Stimulated activated naive CD8-positive, alpha-beta T cell treated with anti-CD3 and anti-CD28 coated beads, Interleukin-15, amount 100 ng/mL, for 72 hours (primary cell): Measurements from ENCODE around the gene MYT1.
"Not testable (repeated sequence)": the region's sequence is repeated elsewhere in the genome, so short reads cannot be mapped to it uniquely, and the experiment has no call there.

Experiments used
- ATAC-seq: fragments of 150-1000 bp; cut with Tn5 transposase; 2 replicates; pipeline ENCODE4 v1.10.0; 2021; ENCODE audit warnings: mild to moderate bottlenecking, moderate library complexity
- DNase-seq, 2 donors: peaks; one replicate each; pipeline ENCODE4 v3.0.0; 2021 to 2022
- H3K27ac Mint-ChIP-seq, 2 donors: one replicate each; pipeline ENCODE4 v1.8.0; 2022; ENCODE audit warnings: mild to moderate bottlenecking in 2 of 2, mixed read lengths in 2 of 2, moderate library complexity in 2 of 2
- H3K27me3 Mint-ChIP-seq: one replicate; pipeline ENCODE4 v1.8.0; 2022; ENCODE audit warnings: mixed read lengths
- H3K4me1 Mint-ChIP-seq: one replicate; pipeline ENCODE4 v1.8.0; 2022; ENCODE audit warnings: mild to moderate bottlenecking, mixed read lengths
- H3K4me3 Mint-ChIP-seq, 2 donors: one replicate each; pipeline ENCODE4 v1.8.0; 2022; ENCODE audit warnings: mild to moderate bottlenecking in 2 of 2, mixed read lengths in 2 of 2, moderate library complexity in 1 of 2
- H3K9me3 Mint-ChIP-seq, 2 donors: one replicate each; pipeline ENCODE4 v1.8.0; 2022; ENCODE audit warnings: mixed read lengths in 2 of 2

Gene MYT1

DNA sequence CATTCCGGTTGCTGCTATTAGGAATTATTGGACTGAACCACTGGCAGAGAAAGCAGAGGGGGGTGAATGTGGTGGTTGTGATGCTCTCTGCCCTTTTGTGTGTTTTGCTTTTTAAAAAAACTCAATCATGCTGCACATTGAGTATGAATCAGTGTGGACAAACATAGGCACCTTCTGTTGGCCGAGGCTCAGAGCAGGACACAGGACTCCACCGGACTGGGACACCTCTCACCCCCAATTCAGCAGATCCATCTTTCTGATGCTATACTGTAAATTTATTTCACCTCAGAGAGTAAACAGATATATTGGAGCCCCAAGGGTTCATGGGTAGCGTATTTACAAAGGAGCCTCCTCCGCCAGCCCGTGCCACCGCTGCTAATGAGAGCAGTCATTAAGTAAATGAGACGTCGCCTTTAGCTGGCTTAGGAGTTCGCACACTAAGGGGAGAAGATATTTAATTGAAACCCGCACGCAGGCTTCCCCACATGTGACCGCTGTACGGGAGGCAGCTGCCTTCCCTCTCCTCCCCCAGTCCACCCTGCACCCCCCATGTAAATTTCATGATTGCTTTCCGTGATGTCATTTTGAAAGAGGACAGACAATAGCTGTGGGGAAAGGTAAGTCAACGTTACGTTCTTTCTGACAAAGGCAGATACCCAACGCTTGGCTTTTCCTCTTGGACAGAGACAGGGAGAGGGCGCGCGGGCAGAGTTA lies at the start of gene MYT1:
Gene MYT1 (plus strand): TSS at position 330 of the 714 bp plus-strand sequence. CDS start 34,410 bp downstream, outside the sequence.
- Mint-ChIP-seq H3K27ac (no peak within 1 kb of the TSS), H3K4me3 (no peak within 1 kb of the TSS)

DNA sequence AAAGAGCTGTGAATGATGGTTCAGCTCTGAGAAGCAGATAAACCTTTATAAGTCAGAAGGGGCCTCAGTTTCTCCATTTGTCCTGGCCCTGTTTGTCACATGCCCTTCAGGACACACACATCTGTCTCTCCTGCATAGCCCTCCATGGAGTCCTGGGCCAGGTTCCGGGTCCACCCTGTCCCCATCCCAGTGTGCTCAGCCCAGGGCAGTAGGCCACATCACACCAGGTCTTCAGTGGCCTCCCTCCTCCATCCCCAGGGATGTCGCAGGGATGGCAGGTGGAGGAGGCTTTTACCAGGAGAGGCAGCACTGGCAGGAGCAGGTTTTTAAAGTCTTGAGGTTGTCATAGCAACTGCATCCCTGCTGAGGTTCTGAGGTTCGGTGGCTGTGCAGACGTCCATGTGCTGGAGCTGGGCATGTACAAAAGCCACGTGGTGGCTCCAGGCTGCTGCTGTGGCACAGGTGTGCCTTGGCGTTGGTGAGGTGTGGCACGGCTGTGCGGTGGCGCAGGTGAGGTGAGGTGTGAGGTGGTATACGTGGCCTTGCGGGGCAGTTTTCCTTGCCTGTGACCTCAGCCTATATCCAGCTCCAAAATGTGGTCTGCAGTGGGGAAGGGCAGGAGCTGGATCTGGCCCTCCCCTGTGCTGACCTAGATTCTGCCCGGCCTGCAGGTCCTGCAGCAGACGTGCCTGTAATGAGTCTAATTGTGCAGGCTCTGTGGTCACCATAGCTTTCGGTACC lies 48.9 kb upstream of the MYT1 start:
- no peak for ATAC-seq
- no peaks in the 10 kb centered on the region for H3K27me3 Mint-ChIP-seq
- peaks cover 16% of the 10 kb centered on the region for H3K4me1 Mint-ChIP-seq
- no peak overlapping the region for H3K27ac Mint-ChIP-seq
- H3K4me3 Mint-ChIP-seq, result no peak overlapping the region
- DNase-seq, result peak in 1 of 2 donors; percentile 8
- H3K9me3 Mint-ChIP-seq, result no peaks in the 10 kb centered on the region

More for the DNA sequence above, at the start of gene MYT1:
- no peak for DNase-seq
- H3K9me3 Mint-ChIP-seq, result no peaks in the 10 kb centered on the region
- H3K4me1 Mint-ChIP-seq, result no peaks in the 10 kb centered on the region
- ATAC-seq, result no peak
- H3K27me3 Mint-ChIP-seq, result peaks cover 95% of the 10 kb centered on the region

DNA sequence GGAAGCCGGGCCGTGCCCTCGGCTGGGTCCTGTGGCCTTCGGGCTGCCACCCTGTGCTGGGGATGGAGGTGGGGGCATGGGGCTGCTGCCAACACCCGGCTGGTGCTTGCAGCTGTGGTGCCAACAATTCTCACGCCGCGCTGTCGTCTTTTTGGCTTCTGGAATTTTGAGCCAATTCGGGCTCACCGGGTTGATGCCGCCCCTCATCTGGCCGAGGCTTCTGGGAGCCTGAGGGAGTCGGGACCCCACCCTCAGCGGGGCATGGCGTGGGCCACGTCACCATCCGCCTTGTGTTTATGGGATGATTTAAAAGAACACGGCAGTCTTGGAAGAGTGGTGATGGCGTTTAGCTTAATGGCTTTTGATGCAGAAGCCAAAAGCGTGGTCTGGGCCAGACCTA lies 48.2 kb upstream of the MYT1 start:
- ATAC-seq, result no peak
- Mint-ChIP-seq H3K4me3 (no peak overlapping the region), H3K27ac (no peak overlapping the region), H3K4me1 (peaks cover 19% of the 10 kb centered on the region), H3K27me3 (no peaks in the 10 kb centered on the region), H3K9me3 (no peaks in the 10 kb centered on the region)
- no peak for DNase-seq

DNA sequence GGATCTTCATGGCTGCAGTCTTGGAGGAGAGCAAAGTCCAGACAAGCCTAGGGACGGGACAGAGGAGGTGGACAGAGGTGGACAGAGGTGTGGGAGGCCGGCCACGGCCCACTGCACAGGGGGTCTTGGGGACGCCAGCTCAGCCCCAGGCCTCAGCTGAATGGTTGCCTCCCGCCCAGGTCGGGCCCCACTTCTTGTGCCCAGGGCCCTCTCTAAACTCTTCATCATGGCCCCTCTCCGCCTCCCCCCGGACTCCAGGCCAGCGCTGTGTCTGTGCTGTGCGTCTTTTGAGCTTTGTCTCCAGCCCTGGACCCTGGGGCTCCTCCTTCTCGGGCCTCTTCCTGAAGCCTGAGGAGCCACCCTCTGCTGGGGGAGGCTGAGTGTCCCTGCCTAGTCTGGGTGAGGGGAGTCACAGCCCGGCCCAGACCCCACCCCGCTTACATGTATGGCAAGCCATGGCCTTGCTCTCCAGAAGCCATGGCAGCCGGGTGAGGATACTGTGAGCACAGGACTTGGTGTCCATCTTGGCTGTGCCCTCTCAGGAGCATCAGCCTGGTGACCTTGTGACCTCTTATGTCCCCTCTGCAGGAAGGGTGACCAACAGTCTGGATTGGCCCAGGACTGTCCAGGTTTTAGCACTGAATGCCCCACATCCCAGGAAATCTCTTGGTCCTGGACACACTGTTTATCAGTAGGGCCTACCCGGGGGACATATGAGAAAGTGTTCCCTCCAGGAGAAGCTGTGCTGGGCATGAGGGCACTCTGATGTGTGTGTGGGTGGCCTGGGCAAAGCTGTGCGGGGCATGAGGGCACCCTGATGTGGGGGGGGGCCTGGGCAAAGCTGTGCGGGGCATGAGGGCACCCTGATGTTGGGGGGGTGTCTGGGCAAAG lies 47.5 kb upstream of the MYT1 start:
- Mint-ChIP-seq H3K27ac (no peak overlapping the region), H3K9me3 (no peaks in the 10 kb centered on the region), H3K27me3 (peaks cover 7% of the 10 kb centered on the region), H3K4me3 (no peak overlapping the region), H3K4me1 (peaks cover 19% of the 10 kb centered on the region)
- DNase-seq, result peak in 1 of 2 donors; percentile 7
- ATAC-seq, result no peak

DNA sequence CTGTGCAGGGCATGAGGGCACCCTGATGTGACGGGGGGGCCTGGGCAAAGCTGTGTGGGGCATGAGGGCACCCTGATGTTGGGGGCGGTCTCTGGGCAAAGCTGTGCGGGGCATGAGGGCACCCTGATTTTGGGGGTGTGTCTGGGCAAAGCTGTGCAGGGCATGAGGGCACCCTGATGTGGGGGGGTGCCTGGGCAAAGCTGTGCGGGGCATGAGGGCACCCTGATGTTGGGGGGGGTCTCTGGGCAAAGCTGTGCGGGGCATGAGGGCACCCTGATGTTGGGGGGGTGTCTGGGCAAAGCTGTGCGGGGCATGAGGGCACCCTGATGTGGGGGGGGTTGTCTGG lies 46.8 kb upstream of the MYT1 start:
- not testable (repeated sequence) for DNase-seq, ATAC-seq, H3K4me3 Mint-ChIP-seq, H3K9me3 Mint-ChIP-seq, H3K27ac Mint-ChIP-seq
- Mint-ChIP-seq H3K4me1 (peaks cover 15% of the 10 kb centered on the region), H3K27me3 (peaks cover 11% of the 10 kb centered on the region)

DNA sequence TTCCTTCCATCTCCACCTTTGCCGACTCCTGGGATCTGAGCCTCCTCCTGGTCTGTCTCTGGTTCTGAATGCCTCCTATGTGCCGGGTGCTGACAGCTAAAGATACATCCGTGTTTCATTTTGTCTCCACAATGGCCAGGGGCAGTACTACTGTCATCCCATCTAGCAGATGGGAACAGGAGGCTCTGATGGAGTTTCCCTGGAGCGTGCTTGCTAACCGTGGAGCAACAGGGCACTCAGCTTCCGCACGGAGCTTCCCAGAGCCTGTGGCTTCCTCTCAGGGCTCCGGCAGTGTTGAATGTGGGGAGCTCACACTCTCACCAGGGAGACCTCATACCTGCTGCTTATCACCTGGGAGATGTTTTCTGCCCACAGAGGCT lies 45.0 kb upstream of the MYT1 start:
- Mint-ChIP-seq H3K4me1 (peaks cover 13% of the 10 kb centered on the region), H3K9me3 (no peaks in the 10 kb centered on the region), H3K27ac (no peak overlapping the region), H3K4me3 (no peak overlapping the region), H3K27me3 (peaks cover 20% of the 10 kb centered on the region)
- no peak for DNase-seq
- ATAC-seq, result no peak

DNA sequence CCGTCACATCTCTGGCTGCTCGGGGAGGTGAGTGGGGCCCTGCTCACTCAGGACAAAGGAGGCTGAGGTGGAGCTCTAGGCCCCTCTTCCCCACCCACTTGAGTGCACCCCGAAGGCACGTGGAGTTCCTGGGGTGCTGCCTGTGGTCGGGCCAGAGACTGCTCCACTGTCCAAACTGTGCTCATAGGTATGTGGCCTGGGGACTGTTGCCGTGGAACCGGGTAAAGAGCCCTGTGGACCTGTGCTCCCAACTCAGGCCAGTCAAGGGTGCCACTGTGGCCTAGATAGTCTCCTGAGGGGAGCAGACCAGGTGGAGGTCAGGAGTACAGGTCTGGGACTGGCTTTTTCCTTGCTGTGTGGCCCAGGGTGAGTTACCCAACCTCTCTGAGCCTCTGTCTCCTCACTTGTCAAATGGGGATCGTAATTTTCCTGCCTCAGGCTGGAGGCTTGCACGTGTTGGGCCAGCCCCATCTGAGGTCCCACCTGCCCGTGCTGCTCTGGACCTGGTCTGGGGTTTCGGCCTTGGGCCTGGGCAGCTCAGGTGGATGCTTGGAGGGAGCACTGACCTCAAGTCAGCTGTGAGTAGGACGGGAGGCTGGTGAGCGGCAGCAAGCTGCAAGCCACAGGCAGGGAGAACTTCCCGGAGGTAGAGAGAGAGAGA lies 44.4 kb upstream of the MYT1 start:
- peaks cover 20% of the 10 kb centered on the region for H3K27me3 Mint-ChIP-seq
- ATAC-seq (peak; percentile 27), DNase-seq (no peak)
- peak overlapping the region in 1 of 2 donors; percentile 78 for H3K27ac Mint-ChIP-seq
- no peaks in the 10 kb centered on the region for H3K9me3 Mint-ChIP-seq
- H3K4me1 Mint-ChIP-seq, result peaks cover 13% of the 10 kb centered on the region
- peak overlapping the region; percentile 66 to 78 for H3K4me3 Mint-ChIP-seq

DNA sequence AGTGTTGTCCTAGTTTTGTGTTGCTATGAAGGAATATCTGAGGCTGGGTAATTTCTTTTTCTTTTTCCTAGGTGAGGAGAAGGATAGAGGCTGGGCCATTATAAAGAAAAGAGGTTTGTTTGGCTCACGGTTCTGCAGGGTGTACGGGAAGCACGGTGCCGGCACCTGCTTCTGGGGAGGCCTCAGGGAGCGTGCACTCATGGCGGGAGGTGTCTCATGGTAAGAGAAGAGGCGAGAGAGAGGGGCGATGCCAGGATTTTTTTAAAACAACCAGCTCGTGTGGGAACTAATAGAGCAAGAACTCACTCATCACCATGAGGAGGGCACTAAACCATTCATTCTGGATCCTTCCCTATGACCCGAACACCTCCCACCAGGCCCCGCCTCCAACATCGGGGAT lies 42.7 kb upstream of the MYT1 start:
- Mint-ChIP-seq H3K27ac (no peak overlapping the region), H3K4me1 (peaks cover 13% of the 10 kb centered on the region), H3K4me3 (no peak overlapping the region), H3K9me3 (no peaks in the 10 kb centered on the region), H3K27me3 (peaks cover 20% of the 10 kb centered on the region)
- no peak for DNase-seq
- no peak for ATAC-seq

DNA sequence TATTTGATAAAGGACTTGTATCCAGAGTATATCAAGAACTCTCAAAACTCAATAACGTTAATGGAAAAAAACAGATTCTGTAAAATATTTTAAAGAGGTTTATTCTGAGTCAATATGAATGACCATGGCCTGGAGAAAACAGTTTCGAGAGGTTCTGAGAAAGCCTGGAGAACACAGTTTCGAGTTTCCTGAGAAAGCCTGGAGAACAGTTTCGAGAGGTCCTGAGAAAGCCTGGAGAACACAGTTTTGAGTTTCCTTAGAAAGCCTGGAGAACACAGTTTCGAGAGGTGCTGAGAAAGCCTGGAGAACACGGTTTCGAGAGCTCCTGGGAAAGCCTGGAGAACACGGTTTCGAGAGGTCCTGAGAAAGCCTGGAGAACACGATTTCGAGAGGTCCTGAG lies 41.3 kb upstream of the MYT1 start:
- Mint-ChIP-seq H3K4me1 (peaks cover 13% of the 10 kb centered on the region), H3K27me3 (peaks cover 20% of the 10 kb centered on the region)
- not testable (repeated sequence) for H3K9me3 Mint-ChIP-seq, H3K27ac Mint-ChIP-seq, ATAC-seq, H3K4me3 Mint-ChIP-seq, DNase-seq

DNA sequence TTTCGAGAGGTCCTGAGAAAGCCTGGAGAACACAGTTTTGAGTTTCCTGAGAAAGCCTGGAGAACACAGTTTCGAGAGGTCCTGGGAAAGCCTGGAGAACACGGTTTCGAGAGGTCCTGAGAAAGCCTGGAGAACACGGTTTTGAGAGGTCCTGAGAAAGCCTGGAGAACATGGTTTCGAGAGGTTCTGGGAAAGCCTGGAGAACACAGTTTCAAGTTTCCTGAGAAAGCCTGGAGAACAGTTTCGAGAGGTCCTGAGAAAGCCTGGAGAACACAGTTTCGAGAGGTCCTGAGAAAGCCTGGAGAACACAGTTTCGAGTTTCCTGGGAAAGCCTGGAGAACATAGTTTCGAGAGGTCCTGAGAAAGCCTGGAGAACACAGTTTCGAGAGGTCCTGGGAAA lies 40.7 kb upstream of the MYT1 start:
- not testable (repeated sequence) for DNase-seq, H3K27ac Mint-ChIP-seq, ATAC-seq, H3K9me3 Mint-ChIP-seq, H3K4me3 Mint-ChIP-seq
- peaks cover 25% of the 10 kb centered on the region for H3K27me3 Mint-ChIP-seq
- peaks cover 13% of the 10 kb centered on the region for H3K4me1 Mint-ChIP-seq

DNA sequence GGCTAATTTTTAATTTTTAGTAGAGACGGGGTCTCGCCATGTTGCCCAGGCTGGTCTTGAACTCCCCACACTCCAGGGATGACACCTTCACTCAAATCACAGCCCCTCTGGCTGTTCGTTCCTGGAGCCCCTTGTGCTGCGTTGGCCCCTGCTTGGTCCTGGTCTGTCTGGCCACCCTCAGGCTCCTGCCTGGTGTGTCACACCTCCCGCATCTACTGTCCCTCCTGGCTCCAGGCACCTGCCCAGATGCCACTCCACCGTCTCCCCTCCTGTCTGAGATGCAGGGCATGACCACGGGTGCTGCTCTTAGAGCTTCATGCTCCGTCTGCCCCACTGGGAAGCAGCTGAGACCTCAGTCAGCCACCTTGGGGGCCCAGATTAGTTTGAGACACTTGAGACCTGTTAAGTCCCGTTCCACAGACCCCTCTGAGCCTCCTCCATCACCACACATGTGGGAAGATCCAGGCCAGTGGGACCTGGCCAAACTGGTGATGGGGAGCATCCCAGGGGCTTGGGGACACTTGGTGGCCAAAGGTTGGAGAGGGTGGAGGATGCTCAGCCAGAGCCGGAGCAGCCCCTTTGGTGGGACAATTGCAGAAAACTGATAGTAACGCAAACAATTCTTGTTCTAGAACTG lies 35.0 kb upstream of the MYT1 start:
- ATAC-seq, result no peak
- H3K27ac Mint-ChIP-seq, result no peak overlapping the region

DNA sequence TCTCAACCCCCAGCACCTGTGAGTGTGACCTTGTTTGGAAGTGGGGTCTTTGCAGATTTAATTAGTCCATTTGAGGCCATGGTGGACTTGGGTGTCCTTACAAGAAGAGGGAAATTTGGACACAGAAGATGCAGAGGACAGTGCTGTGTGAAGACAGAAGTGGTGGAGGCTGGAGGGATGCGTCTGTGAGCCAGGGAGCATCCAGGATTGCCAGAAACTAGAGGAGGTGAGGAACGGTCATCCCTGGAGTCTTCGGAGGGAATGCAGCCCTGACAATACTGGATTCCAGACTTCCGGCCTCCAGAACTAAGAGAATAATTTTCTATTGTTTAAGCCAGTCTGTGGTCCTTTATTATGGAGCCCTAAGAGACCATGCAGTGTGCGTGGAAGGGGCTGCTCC lies 34.0 kb upstream of the MYT1 start:
- no peak for DNase-seq
- Mint-ChIP-seq H3K9me3 (no peaks in the 10 kb centered on the region), H3K4me3 (no peak overlapping the region), H3K4me1 (no peaks in the 10 kb centered on the region), H3K27me3 (peaks cover 32% of the 10 kb centered on the region), H3K27ac (no peak overlapping the region)
- ATAC-seq, result no peak

More for the DNA sequence above, 35.0 kb upstream of the MYT1 start:
- DNase-seq, result no peak
- Mint-ChIP-seq H3K27me3 (peaks cover 23% of the 10 kb centered on the region), H3K4me1 (no peaks in the 10 kb centered on the region), H3K4me3 (no peak overlapping the region), H3K9me3 (no peaks in the 10 kb centered on the region)

DNA sequence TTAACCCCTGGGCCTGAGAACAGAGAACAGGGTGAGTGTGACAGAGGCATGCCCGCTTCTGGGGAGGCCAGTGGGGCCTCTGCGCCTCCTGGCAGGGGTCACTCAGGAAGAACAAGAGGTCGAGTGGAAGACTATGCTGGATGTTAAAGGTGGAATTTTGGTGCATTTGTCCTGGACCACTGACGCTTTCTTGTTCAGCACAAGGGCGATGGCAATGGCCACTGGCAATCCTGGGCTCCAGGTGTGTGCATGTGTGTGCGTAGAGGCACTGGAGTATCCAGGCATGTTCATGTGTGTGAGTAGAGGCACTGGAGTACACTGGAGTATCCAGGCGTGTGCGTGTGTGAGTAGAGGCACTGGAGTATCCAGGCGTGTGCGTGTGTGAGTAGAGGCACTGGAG lies 33.4 kb upstream of the MYT1 start:
- ATAC-seq (no peak), DNase-seq (no peak)
- Mint-ChIP-seq H3K9me3 (no peaks in the 10 kb centered on the region), H3K4me1 (no peaks in the 10 kb centered on the region), H3K4me3 (no peak overlapping the region), H3K27me3 (peaks cover 38% of the 10 kb centered on the region), H3K27ac (no peak overlapping the region)

DNA sequence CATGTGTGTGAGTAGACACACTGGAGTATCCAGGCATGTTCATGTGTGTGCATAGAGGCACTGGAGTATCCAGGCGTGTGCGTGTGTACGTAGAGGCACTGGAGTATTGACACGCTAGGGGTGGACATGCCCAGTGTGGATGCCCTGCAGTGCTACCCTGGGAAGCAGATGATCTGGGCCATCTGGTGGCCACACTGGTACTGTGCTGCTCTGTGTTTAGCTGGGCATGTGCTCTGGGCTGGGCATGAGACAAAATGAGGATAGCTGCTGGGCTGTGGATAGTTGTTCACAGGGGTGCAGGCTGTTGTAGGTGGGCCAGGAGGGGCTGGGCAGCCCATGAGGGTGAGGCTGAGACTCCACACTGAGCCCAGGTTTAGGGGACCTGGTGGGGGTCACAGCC lies 32.8 kb upstream of the MYT1 start:
- ATAC-seq (peak; percentile 52), DNase-seq (no peak)
- Mint-ChIP-seq H3K4me1 (no peaks in the 10 kb centered on the region), H3K4me3 (no peak overlapping the region), H3K27me3 (peaks cover 42% of the 10 kb centered on the region), H3K9me3 (no peaks in the 10 kb centered on the region), H3K27ac (no peak overlapping the region)

DNA sequence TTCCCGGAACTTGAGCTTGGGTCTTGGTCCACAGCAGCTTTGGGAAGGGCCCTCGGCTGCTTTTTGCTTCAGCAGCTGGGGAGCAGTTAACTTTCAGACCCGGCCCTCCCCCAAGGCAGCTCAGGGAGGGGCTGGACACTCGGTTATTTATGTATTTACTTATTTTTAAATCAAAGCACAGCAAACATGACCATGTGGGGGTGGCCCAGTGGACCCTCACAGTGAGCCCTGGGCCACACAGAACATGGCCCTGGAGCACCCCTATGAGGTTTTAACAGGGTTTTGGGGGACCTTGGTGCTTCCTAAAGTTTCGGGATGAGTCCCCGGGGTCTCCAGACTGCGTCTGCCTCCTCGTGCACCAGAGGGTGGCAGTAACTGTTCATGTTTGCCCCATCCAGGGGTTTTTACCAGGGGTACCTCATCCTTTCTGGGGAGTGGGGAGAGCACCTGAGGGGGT lies 30.3 kb upstream of the MYT1 start:
- DNase-seq (no peak), ATAC-seq (peak; percentile 26)
- Mint-ChIP-seq H3K4me1 (no peaks in the 10 kb centered on the region), H3K9me3 (no peaks in the 10 kb centered on the region), H3K4me3 (no peak overlapping the region), H3K27me3 (peaks cover 31% of the 10 kb centered on the region), H3K27ac (peak overlapping the region in 1 of 2 donors; percentile 71)
